Measurements from ENCODE around the gene GSC2. TPM values are rescaled to one million over a fixed set of nuclear protein-coding genes. Genes with fewer than 3 reads are reported as not detected.

Gene GSC2
- total and polyA plus RNA-seq, 9 donors: not detected

GRCh38 chr22:19180740-19181410 lies 30.8 kb upstream of the GSC2 start:
- H3K27ac ChIP-seq: no peak overlapping the region
- H3K27me3 ChIP-seq: no peaks in the 10 kb centered on the region
- 88 to 89% (median 88%) methylated on average over 11 of the region's 11 CpGs for WGBS, 3 donors
- no peak overlapping the region for H3K4me3 ChIP-seq
- no peaks in the 10 kb centered on the region for H3K36me3 ChIP-seq
- H3K9me3 ChIP-seq: no peaks in the 10 kb centered on the region
- H3K4me1 ChIP-seq (ENCODE audit: insufficient read depth): peaks cover 2% of the 10 kb centered on the region
- intact Hi-C loops (cut with DNase I): loop anchor here in 1 of 4 donors (10.0 kb wide), 1 partner anchor 294 kb away; the partner anchor contains the start of genes CDC45 and UFD1
- no peak for DNase-seq
- no peak for TF ChIP-seq CTCF (IDR thresholded peaks at IDR 0.05)
- TF ChIP-seq EP300 (IDR thresholded peaks at IDR 0.05): no peak
- TF ChIP-seq POLR2A (IDR thresholded peaks at IDR 0.05): no peak

- intact Hi-C loops (cut with DNase I): loop anchor here in 1 of 4 donors (10.0 kb wide), 1 partner anchor 295 kb away; the partner anchor contains the start of genes CDC45 and UFD1
- 87 to 95% (median 90%) methylated on average over 9 of the region's 9 CpGs for WGBS, 3 donors
- no peaks in the 10 kb centered on the region for H3K27me3 ChIP-seq
- TF ChIP-seq EP300 (IDR thresholded peaks at IDR 0.05) (no peak), POLR2A (IDR thresholded peaks at IDR 0.05) (no peak), CTCF (IDR thresholded peaks at IDR 0.05) (no peak)
- peaks cover 2% of the 10 kb centered on the region for H3K4me1 ChIP-seq (ENCODE audit: insufficient read depth)
- peak overlapping the region in 1 of 2 donors; percentile 91 for H3K27ac ChIP-seq
- no peak for DNase-seq
- no peaks in the 10 kb centered on the region for H3K9me3 ChIP-seq
- no peak overlapping the region for H3K4me3 ChIP-seq
- H3K36me3 ChIP-seq: no peaks in the 10 kb centered on the region
Measured at GRCh38 chr22:19180234-19180633, 30.1 kb upstream of the GSC2 start.

- Histone ChIP-seq H3K27ac (peak overlapping the region; percentile 80 to 91), H3K4me3 (peak overlapping the region; percentile 86), H3K4me1 (ENCODE audit: insufficient read depth) (peaks cover 2% of the 10 kb centered on the region), H3K27me3 (no peaks in the 10 kb centered on the region), H3K36me3 (no peaks in the 10 kb centered on the region), H3K9me3 (no peaks in the 10 kb centered on the region)
- WGBS, 3 donors: 37 to 42% (median 37%) methylated on average over 15 of the region's 15 CpGs
- intact Hi-C loops (cut with DNase I): loop anchor here in 2 of 4 donors (5.0 to 10.0 kb wide), 2 partner anchors 113 to 295 kb away; partner anchors contain the start of genes CDC45 (in 1 of the 2), CLTCL1 (in 1 of the 2) and UFD1 (in 1 of the 2)
- TF ChIP-seq EP300 (IDR thresholded peaks at IDR 0.05): no peak
- TF ChIP-seq CTCF (IDR thresholded peaks at IDR 0.05): peak; percentile 53 to 65 (median 57)
- peak; percentile 73 to 83 (median 79) for DNase-seq
Measured at GRCh38 chr22:19179497-19180048, 29.5 kb upstream of the GSC2 start.

GRCh38 chr22:19178657-19179496 lies 28.8 kb upstream of the GSC2 start, which contains the start of gene SLC25A1:
SLC25A1 (minus strand) TSS chr22:19178736; CDS start chr22:19178673, 63 bp downstream.
- H3K9me3 ChIP-seq: no peaks in the 10 kb centered on the region
- H3K4me1 ChIP-seq (ENCODE audit: insufficient read depth): peaks cover 5% of the 10 kb centered on the region
- H3K4me3 ChIP-seq: peak within 1 kb of the TSS; percentile 86
- peak; percentile 91 to 96 (median 95) for DNase-seq
- H3K27ac ChIP-seq: peak within 1 kb of the TSS; percentile 80 to 91
- TF ChIP-seq EP300 (IDR thresholded peaks at IDR 0.05) (no peak), POLR2A (IDR thresholded peaks at IDR 0.05) (peak; percentile 68), CTCF (IDR thresholded peaks at IDR 0.05) (no peak)
- intact Hi-C loops (cut with DNase I): loop anchor here in 1 of 4 donors (5.0 kb wide), 1 partner anchor 113 kb away; the partner anchor contains the start of gene CLTCL1
- no peaks in the 10 kb centered on the region for H3K36me3 ChIP-seq
- no peaks in the 10 kb centered on the region for H3K27me3 ChIP-seq
- 1% methylated on average over 32 to 82 of the region's 86 CpGs for WGBS, 3 donors

Measured in ovary (tissue), 9 donors.